Measurements from ENCODE around the gene SCYGR1. TPM values are rescaled to one million over a fixed set of nuclear protein-coding genes. Genes with fewer than 3 reads are reported as not detected.

SCYGR1 gene
- total RNA-seq, 2 donors from 2014 or later, result not detected

GRCh38 chr2:227410191-227410590 lies 22.4 kb upstream of the SCYGR1 start:
- ATAC-seq (no peak), DNase-seq (no peak)
- intact Hi-C loops (cut with DNase I), result loop anchor here (10.0 kb wide), 1 partner anchor 55 kb away; no protein-coding TSS in a partner anchor
- H3K27ac ChIP-seq, result no peak overlapping the region
- no peak overlapping the region for H3K4me3 ChIP-seq
- no peak for TF ChIP-seq CTCF (IDR thresholded peaks at IDR 0.05)
- no peak for TF ChIP-seq POLR2A (IDR thresholded peaks at IDR 0.05)
- H3K27me3 ChIP-seq, result no peaks in the 10 kb centered on the region
- H3K36me3 ChIP-seq (replicated peaks in 1 of 2; ENCODE audit: insufficient read depth in 1 of 2, low read depth in 2 of 2), result no peaks in the 10 kb centered on the region
- no peaks in the 10 kb centered on the region for H3K9me3 ChIP-seq
- H3K4me1 ChIP-seq, result peaks cover 10% of the 10 kb centered on the region
- 53 to 57% methylated on average over 3 of the region's 3 CpGs for WGBS, 2 donors

GRCh38 chr2:227407591-227408151 lies 19.9 kb upstream of the SCYGR1 start:
- peak in 1 of 4 donors; percentile 67 for DNase-seq
- ATAC-seq, result no peak
- Histone ChIP-seq H3K27ac (peak overlapping the region in 1 of 4 donors; percentile 72), H3K4me3 (no peak overlapping the region), H3K9me3 (no peaks in the 10 kb centered on the region), H3K36me3 (replicated peaks in 1 of 2; ENCODE audit: insufficient read depth in 1 of 2, low read depth in 2 of 2) (no peaks in the 10 kb centered on the region), H3K4me1 (peaks cover 10% of the 10 kb centered on the region), H3K27me3 (no peaks in the 10 kb centered on the region)
- no peak for TF ChIP-seq POLR2A (IDR thresholded peaks at IDR 0.05)
- no peak for TF ChIP-seq CTCF (IDR thresholded peaks at IDR 0.05)
- WGBS, 2 donors, result 58 to 80% methylated on average over 16 of the region's 16 CpGs
- intact Hi-C loops (cut with DNase I), result no loop called here

GRCh38 chr2:227406177-227407031 lies 18.7 kb upstream of the SCYGR1 start:
- DNase-seq (peak; percentile 75 to 86 (median 82)), ATAC-seq (peak; percentile 86)
- intact Hi-C loops (cut with DNase I), result no loop called here
- H3K9me3 ChIP-seq, result no peaks in the 10 kb centered on the region
- WGBS, 2 donors, result 4 to 5% methylated on average over 7 of the region's 7 CpGs
- peaks cover 10% of the 10 kb centered on the region for H3K4me1 ChIP-seq
- peak; percentile 42 to 96 (median 84) for TF ChIP-seq CTCF (IDR thresholded peaks at IDR 0.05)
- no peak for TF ChIP-seq POLR2A (IDR thresholded peaks at IDR 0.05)
- peak overlapping the region; percentile 50 to 72 (median 60) for H3K27ac ChIP-seq
- H3K4me3 ChIP-seq, result no peak overlapping the region
- no peaks in the 10 kb centered on the region for H3K36me3 ChIP-seq (replicated peaks in 1 of 2; ENCODE audit: insufficient read depth in 1 of 2, low read depth in 2 of 2)
- H3K27me3 ChIP-seq, result no peaks in the 10 kb centered on the region

GRCh38 chr2:227404585-227405271 lies 17.0 kb upstream of the SCYGR1 start:
- intact Hi-C loops (cut with DNase I), result loop anchor here (5.0 kb wide), 1 partner anchor 363 kb away; no protein-coding TSS in a partner anchor
- peaks cover 10% of the 10 kb centered on the region for H3K4me1 ChIP-seq

More at GRCh38 chr2:227404585-227405271, 17.0 kb upstream of the SCYGR1 start:
- no peak for ATAC-seq
- TF ChIP-seq CTCF (IDR thresholded peaks at IDR 0.05) (no peak), POLR2A (IDR thresholded peaks at IDR 0.05) (no peak)
- DNase-seq, result no peak
- H3K27ac ChIP-seq, result no peak overlapping the region
- no peaks in the 10 kb centered on the region for H3K27me3 ChIP-seq
- H3K4me3 ChIP-seq, result no peak overlapping the region
- H3K36me3 ChIP-seq (replicated peaks in 1 of 2; ENCODE audit: insufficient read depth in 1 of 2, low read depth in 2 of 2), result no peaks in the 10 kb centered on the region
- WGBS, 2 donors, result 68 to 70% methylated on average over 4 of the region's 4 CpGs
- H3K9me3 ChIP-seq, result no peaks in the 10 kb centered on the region

All from body of pancreas (tissue), 4 donors.